ENCODE data around the gene OTUD7B.
A peak's percentile ranks its signal among the peaks of the same experiment; 100 is the strongest.

Gene OTUD7B

GRCh38 chr1:149915429-149916192 lies 94.9 kb downstream of the OTUD7B start:
- DNase-seq = no peak

DNA sequence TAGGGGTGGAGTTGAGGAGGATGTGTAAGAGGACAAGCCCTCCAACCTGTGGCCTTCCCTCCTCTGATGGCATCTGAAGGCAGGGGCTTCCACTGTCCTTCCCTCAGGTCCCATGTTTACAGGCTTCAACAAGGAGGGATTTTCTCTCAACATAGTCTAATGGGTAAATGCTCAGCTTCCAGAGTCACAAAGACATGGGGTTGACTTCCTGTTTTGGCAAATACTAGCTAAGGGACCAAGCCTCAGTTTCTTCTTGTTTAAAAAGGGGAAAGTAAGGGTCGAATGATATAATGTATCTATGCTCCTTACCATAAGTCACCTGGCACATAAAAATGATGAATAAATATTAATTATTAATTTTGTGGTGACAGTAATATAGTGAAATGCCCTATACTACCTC lies 96.0 kb downstream of the OTUD7B start:
- no peak for DNase-seq

DNA sequence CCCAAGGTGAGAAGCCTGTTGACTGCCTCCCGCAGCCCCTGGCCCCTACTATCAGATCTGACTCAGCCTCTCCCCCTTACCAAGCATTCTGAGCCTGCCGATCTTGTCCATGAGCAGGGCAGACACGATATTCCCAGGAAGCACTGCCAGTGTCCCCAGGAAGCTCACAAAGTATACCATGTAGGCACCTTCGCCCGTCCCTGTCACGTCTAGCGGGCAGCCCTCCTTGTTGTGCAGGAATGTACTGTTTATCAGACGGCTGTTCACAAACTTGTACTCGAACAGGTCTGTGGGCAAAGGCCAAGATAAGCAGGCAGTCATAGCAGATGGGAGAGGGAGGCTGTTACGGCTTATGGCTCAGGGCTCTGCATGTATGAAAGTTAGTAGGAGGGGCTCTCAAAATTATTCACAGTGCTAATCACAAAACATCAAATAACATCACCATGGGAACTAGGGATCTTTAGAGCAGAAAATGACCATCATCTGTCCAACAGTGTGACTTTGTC lies 103.9 kb downstream of the OTUD7B start:
- no peak for DNase-seq

GRCh38 chr1:149903836-149904491 lies 106.6 kb downstream of the OTUD7B start:
- DNase-seq = no peak

GRCh38 chr1:149899460-149900284 lies 110.9 kb downstream of the OTUD7B start, which contains the start of gene BOLA1:
Gene BOLA1, plus strand, starts transcription at chr1:149899568. Its CDS starts 492 bp downstream, at chr1:149900060.
- peak; percentile 86 to 88 for DNase-seq

GRCh38 chr1:149896575-149896974 lies 114.0 kb downstream of the OTUD7B start:
- DNase-seq = no peak

DNA sequence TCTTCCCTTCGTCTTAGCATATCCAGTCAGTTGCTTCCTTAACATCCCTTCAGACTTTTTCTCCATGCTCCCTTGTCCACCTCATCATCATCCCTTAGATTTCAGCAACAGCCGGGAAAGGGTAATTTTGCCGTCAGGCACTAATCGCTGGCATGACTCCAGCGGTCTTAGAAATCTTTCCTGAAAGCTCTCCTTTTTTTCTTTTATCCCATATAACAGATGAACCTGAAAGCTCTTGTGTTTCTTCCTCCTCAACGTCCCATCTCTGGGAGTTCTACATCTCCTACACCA lies 121.6 kb downstream of the OTUD7B start:
- no peak for DNase-seq

GRCh38 chr1:149888247-149888998 lies 122.1 kb downstream of the OTUD7B start:
- DNase-seq = peak; percentile 87 to 88

All from activated T-cell treated with anti-CD3 and anti-CD28 coated beads, Interleukin-2, amount 50 U/mL, for 48 hours (primary cell).